GM12878 (cell line): Measurements from ENCODE around the gene ZNFX1. TPM values are rescaled to one million over a fixed set of nuclear protein-coding genes. Genes with fewer than 3 reads are reported as not detected.

Experiments used
- ATAC-seq: fragments of 200-7000 bp; cut with Tn5 transposase; 3 replicates; pipeline ENCODE4 v1.9.1; 2020; ENCODE audit warnings: mild to moderate bottlenecking, moderate library complexity
- BruUV-seq: library from RNA; stranded (reverse); fragments of 400-500 nt; replicated peaks from 2 replicates; lab custom pipeline; 2021; lab: Mats Ljungman, UMichigan
- CTCF ChIA-PET: fragments of 300-600 bp; sonication (Branson Sonifier 250); formaldehyde crosslinking; extraction: SDS; loops from one replicate; lab custom pipeline; 2021; ENCODE audit warnings: inconsistent platforms; lab: Yijun Ruan, JAX
- POLR2A ChIA-PET: fragments of 350-600 bp; formaldehyde crosslinking; extraction: SDS; loops from one replicate; lab custom pipeline; 2021; ENCODE audit warnings: inconsistent platforms; lab: Charles Lee
- RAD21 ChIA-PET: fragments of 300-600 bp; sonication (Branson Sonifier 250); formaldehyde crosslinking; loops from one replicate; lab custom pipeline; 2023; ENCODE audit warnings: antibody characterized with exemption; ENCODE audit not compliant: unreplicated experiment; lab: Charles Lee
- SMC1A ChIA-PET: fragments of 300-600 bp; sonication (Branson Sonifier 250); formaldehyde crosslinking; loops from one replicate; lab custom pipeline; 2023; ENCODE audit not compliant: unreplicated experiment, uncharacterized antibody; lab: Charles Lee
- DNase-seq: peaks from one replicate; pipeline ENCODE4 v3.0.0-alpha.2; 2011; ENCODE audit warnings: low read depth, low spot score
- FAIRE-seq: peaks from 3 replicates; lab custom pipeline; 2011; peaks lifted over from hg19 to GRCh38; lab: Jason Lieb, UNC
- H2AFZ ChIP-seq: 2 replicates; pipeline ENCODE4 v1.6.0; 2011; ENCODE audit warnings: low read depth, low read length, control low read depth; ENCODE audit not compliant: control insufficient read depth
- H3K27ac ChIP-seq: 2 replicates; pipeline ENCODE4 v1.5.1; 2011; ENCODE audit warnings: control low read depth; ENCODE audit not compliant: control insufficient read depth, insufficient read depth
- H3K27me3 ChIP-seq, 2 experiments: replicated peaks in 1 of 2; 2 replicates each; pipeline versions ENCODE4 v1.6.0 to v1.6.1; 2011; ENCODE audit warnings: low read length in 1 of 2; ENCODE audit not compliant: control insufficient read depth in 2 of 2, insufficient read depth in 2 of 2
- H3K36me3 ChIP-seq, 2 experiments: 2 replicates each; pipeline ENCODE4 v1.5.1; 2011; ENCODE audit warnings: low read length in 1 of 2; ENCODE audit not compliant: control insufficient read depth in 2 of 2, insufficient read depth in 2 of 2
- H3K4me1 ChIP-seq: 2 replicates; pipeline ENCODE4 v1.6.1; 2011; ENCODE audit warnings: mild to moderate bottlenecking, low read length, moderate library complexity, mixed read lengths; ENCODE audit not compliant: control insufficient read depth, insufficient read depth
- H3K4me2 ChIP-seq: 2 replicates; pipeline ENCODE4 v1.6.0; 2011; ENCODE audit warnings: control low read depth; ENCODE audit not compliant: control insufficient read depth, insufficient read depth
- H3K4me3 ChIP-seq: fragments of 200-600 bp; sonication (generic); 2 replicates; pipeline ENCODE4 v1.5.1; 2016
- H3K79me2 ChIP-seq: 2 replicates; pipeline ENCODE4 v1.6.0; 2011; ENCODE audit warnings: low read length; ENCODE audit not compliant: control insufficient read depth, insufficient read depth
- H3K9ac ChIP-seq: 2 replicates; pipeline ENCODE4 v1.8.0; 2011; ENCODE audit warnings: low read length, control low read depth, mixed read lengths; ENCODE audit not compliant: control insufficient read depth, insufficient read depth
- H3K9me3 ChIP-seq: replicated peaks from 3 replicates; pipeline ENCODE4 v1.5.1; 2011; ENCODE audit warnings: mild to moderate bottlenecking, low read length; ENCODE audit not compliant: control insufficient read depth, insufficient read depth
- H4K20me1 ChIP-seq: 2 replicates; pipeline ENCODE4 v1.6.0; 2011; ENCODE audit not compliant: control insufficient read depth, insufficient read depth
- BCL11A ChIP-seq: IDR thresholded peaks from 2 replicates; pipeline ENCODE4 v1.6.1; 2011; ENCODE audit warnings: low read depth, low read length
- EGR1 ChIP-seq, 2 experiments: IDR thresholded peaks; 1 replicate in 1 of 2; 2 replicates in 1 of 2; pipeline ENCODE4 v1.6.1; 2011 to 2012; ENCODE audit warnings: low read depth in 2 of 2, low read length in 2 of 2, borderline replicate concordance in 1 of 2, mild to moderate bottlenecking in 1 of 2, moderate library complexity in 1 of 2
- EZH2 ChIP-seq: IDR thresholded peaks from 2 replicates; pipeline ENCODE4 v1.6.1; 2012; ENCODE audit warnings: low read depth, mild to moderate bottlenecking, control low read depth, inconsistent platforms, low read length, borderline replicate concordance; ENCODE audit not compliant: control insufficient read depth
- MYB ChIP-seq: fragments of 150-350 bp; IDR thresholded peaks from 2 replicates; pipeline ENCODE4 v1.6.1; 2014; ENCODE audit warnings: mild to moderate bottlenecking, low read depth, low read length, borderline replicate concordance
- NFYB ChIP-seq: IDR thresholded peaks from 2 replicates; pipeline ENCODE4 v1.6.1; 2011; ENCODE audit warnings: low read depth, mild to moderate bottlenecking, low read length, improper control_type of control experiment, moderate library complexity; ENCODE audit not compliant: insufficient read depth
- SREBF2 ChIP-seq: IDR thresholded peaks from 2 replicates; pipeline ENCODE4 v1.6.1; 2012; ENCODE audit warnings: mild to moderate bottlenecking, low read length
- STAT3 ChIP-seq: IDR thresholded peaks from 2 replicates; pipeline ENCODE4 v1.6.1; 2011; ENCODE audit warnings: low read depth, low read length, improper control_type of control experiment
- TCF7 ChIP-seq: IDR thresholded peaks from 2 replicates; pipeline ENCODE4 v1.6.1; 2014; ENCODE audit warnings: antibody characterized with exemption, borderline replicate concordance
- ZBED1 ChIP-seq: IDR thresholded peaks from 2 replicates; pipeline ENCODE4 v1.6.1; 2016; ENCODE audit warnings: borderline replicate concordance
- ZNF592 ChIP-seq: fragments of 450-650 bp; IDR thresholded peaks from 2 replicates; pipeline ENCODE4 v1.6.1; 2017; ENCODE audit warnings: mild to moderate bottlenecking, moderate library complexity
- ZZZ3 ChIP-seq: IDR thresholded peaks from 2 replicates; pipeline ENCODE4 v1.6.1; 2011; ENCODE audit warnings: low read depth; ENCODE audit not compliant: control insufficient read depth, insufficient read length
- WGBS: methylation state at CpG from one replicate; pipeline ENCODE4 v1.1.6; 2016; ENCODE audit warnings: low lambda C conversion rate; ENCODE audit not compliant: insufficient replicate concordance, insufficient coverage; ENCODE audit errors: missing lambda C conversion rate; 5-methylcytosine and 5-hydroxymethylcytosine counted together
- in situ Hi-C: fragments of 300-500 bp; cut with MboI; formaldehyde crosslinking; loops from 9 replicates; pipeline ENCODE4 v1.14.3; 2018; ENCODE audit warnings: mixed read lengths
- intact Hi-C: fragments of 100-400 bp; cut with micrococcal nuclease; formaldehyde crosslinking; loops from one replicate; pipeline ENCODE4 v1.14.2; 2022; ENCODE audit not compliant: unreplicated experiment
- polyA plus RNA-seq, 11 experiments: library from polyadenylated mRNA; depleted of rRNA in 4 of 11; unstranded in 6 of 11; stranded (reverse) in 5 of 11; fragments of >200 nt; fragmentation: Nextera tagmentation in 4 of 11; fragmentation: Illumina TruSeq in 1 of 11; extraction: Ambion mirVana in 4 of 11; extraction: Trizol in 1 of 11; gene quantifications; 1 replicate in 1 of 11; 2 replicates in 10 of 11; pipeline versions ENCODE4 v1.2.1 to v1.2.3, GENCODE V29; 2011 to 2016; ENCODE audit warnings: inconsistent platforms in 2 of 11, missing spikeins in 2 of 11, low read depth in 1 of 11
- total RNA-seq, 4 experiments: library from RNA; depleted of rRNA in 3 of 4; stranded (reverse); fragments of >200 nt in 3 of 4; fragmentation: Illumina TruSeq in 1 of 4; extraction: Trizol in 1 of 4; gene quantifications; 2 replicates each; pipeline versions ENCODE4 v1.2.1 to v1.2.3, GENCODE V29; 2013 to 2021
- TF ChIP-seq, protein P1 (sequence below): IDR thresholded peaks from 2 replicates; pipeline ENCODE4 v1.6.1; 2012; ENCODE audit warnings: low read depth, low read length, improper control_type of control experiment

Gene ZNFX1
- total and polyA plus RNA-seq, 10 of the 15 experiments (the other 5 are each of a cell fraction or from before 2014, with no cell fraction given): 7.4 to 31.5 (median 25.6) TPM

DNA sequence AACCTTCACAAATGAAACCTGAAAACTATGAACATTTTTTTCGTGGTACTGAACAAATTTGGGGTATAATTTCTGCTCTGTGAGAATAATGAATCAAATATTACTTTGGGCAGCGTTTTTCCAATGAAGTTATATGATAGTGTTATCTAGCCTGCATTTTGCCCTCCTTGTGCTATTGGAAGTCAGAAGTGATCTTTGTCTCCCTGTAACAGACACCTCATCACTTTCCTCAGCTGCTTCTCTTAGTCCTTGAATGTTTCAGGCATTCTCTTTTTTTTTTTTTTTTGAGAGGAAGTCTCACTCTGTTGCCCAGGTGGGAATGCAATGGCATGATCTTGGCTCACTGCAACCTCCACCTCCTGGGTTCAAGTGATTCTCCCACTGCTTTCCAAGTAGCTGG, 48.5 kb downstream of the ZNFX1 start:
- Histone ChIP-seq H3K4me2 (no peak overlapping the region), H3K9ac (no peak overlapping the region), H3K4me3 (no peak overlapping the region), H3K79me2 (no peaks in the 10 kb centered on the region; the same call in 1 of the 2 replicates), H3K4me1 (peaks cover 10% of the 10 kb centered on the region), H4K20me1 (no peaks in the 10 kb centered on the region; the same call in 1 of the 2 replicates), H2AFZ (no peak overlapping the region), H3K27ac (no peak overlapping the region), H3K27me3 (no peaks in the 10 kb centered on the region), H3K9me3 (no peaks in the 10 kb centered on the region), H3K36me3 (peaks cover 16 to 22% of the 10 kb centered on the region in 2 experiments)
- DNase-seq (no peak), ATAC-seq (no peak), FAIRE-seq (no peak)
- intact Hi-C loops: no loop called here
- TF ChIP-seq BCL11A (no peak), ZZZ3 (no peak), ZNF592 (no peak), EZH2 (no peak), ZBED1 (no peak), EGR1 (IDR thresholded peaks at IDR 0.05; ENCODE audit: borderline replicate concordance in 1 of 2, low read depth in 2 of 2, low read length in 2 of 2) (no peak), STAT3 (no peak), SREBF2 (no peak), TCF7 (no peak), MYB (no peak), NFYB (no peak)
- TF ChIP-seq, protein P1, sequence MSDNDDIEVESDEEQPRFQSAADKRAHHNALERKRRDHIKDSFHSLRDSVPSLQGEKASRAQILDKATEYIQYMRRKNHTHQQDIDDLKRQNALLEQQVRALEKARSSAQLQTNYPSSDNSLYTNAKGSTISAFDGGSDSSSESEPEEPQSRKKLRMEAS: no peak
- no TSS peak for BruUV-seq
- ChIA-PET POLR2A (interaction anchor here (0.7 kb wide), 1 partner anchor 108 kb away, joined by 5 read pairs; no protein-coding TSS in a partner anchor), SMC1A (no interaction called here), CTCF (interaction anchor here (0.6 kb wide), 1 partner anchor 151 kb away, joined by 3 read pairs; no protein-coding TSS in a partner anchor), RAD21 (no interaction called here)
- WGBS: 97% methylated on average over 2 of the region's 2 CpGs
- in situ Hi-C loops: no loop called here
